Esophagus squamous epithelium (tissue), 4 donors: ENCODE measurements around the gene CORO2A.

Experiments used
- POLR2A ChIP-seq, 4 donors: fragments of 450-650 bp; IDR thresholded peaks; one replicate each; pipeline ENCODE4 v1.6.1; 2017; ENCODE audit warnings: antibody characterized with exemption in 4 of 4, mild to moderate bottlenecking in 4 of 4, moderate library complexity in 3 of 4
- TF ChIP-seq, protein P1 (sequence below), 6 experiments: fragments of 450-650 bp in 4 of 6; fragments of 200-600 bp in 2 of 6; sonication (generic) in 2 of 6; IDR thresholded peaks; one replicate each; pipeline ENCODE4 v1.5.1; 2016 to 2019; ENCODE audit warnings: antibody characterized with exemption in 6 of 6, mild to moderate bottlenecking in 4 of 6, moderate library complexity in 4 of 6

- TF ChIP-seq, protein P1, sequence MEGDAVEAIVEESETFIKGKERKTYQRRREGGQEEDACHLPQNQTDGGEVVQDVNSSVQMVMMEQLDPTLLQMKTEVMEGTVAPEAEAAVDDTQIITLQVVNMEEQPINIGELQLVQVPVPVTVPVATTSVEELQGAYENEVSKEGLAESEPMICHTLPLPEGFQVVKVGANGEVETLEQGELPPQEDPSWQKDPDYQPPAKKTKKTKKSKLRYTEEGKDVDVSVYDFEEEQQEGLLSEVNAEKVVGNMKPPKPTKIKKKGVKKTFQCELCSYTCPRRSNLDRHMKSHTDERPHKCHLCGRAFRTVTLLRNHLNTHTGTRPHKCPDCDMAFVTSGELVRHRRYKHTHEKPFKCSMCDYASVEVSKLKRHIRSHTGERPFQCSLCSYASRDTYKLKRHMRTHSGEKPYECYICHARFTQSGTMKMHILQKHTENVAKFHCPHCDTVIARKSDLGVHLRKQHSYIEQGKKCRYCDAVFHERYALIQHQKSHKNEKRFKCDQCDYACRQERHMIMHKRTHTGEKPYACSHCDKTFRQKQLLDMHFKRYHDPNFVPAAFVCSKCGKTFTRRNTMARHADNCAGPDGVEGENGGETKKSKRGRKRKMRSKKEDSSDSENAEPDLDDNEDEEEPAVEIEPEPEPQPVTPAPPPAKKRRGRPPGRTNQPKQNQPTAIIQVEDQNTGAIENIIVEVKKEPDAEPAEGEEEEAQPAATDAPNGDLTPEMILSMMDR (IDR thresholded peaks at IDR 0.05), result no peak
- no peak for TF ChIP-seq POLR2A (IDR thresholded peaks at IDR 0.05)
Measured at GRCh38 chr9:98171176-98171925, 21.1 kb downstream of the CORO2A start.
